ENCODE measurements around the gene TRPV6. TPM values are rescaled to one million over a fixed set of nuclear protein-coding genes. Genes with fewer than 3 reads are reported as not detected.

The TRPV6 gene
- total RNA-seq, 1 donor from 2014 or later, result not detected

DNA sequence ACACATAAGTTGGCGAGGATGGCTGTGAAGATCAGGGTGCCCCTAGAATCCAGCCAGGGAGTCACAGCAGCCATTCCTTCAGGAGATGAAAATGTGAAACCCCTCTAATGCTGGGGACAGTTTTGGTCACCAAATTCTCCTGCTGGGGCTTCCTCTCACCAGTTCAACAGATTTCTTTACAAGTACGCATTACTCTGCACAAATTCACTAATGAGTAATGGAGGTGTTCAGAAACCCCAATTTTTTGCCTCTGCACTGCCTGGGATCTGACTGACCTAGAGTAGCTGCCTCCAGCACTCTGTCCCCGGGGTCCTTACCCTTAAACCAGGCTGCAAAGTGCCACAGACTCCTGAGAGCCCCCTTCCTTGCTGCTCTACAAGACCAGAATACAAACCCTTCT lies 31.9 kb upstream of the TRPV6 start:
- no peak overlapping the region for H3K4me3 Mint-ChIP-seq
- intact Hi-C loops (cut with micrococcal nuclease), result no loop called here
- H3K27me3 Mint-ChIP-seq (ENCODE audit: insufficient read depth), result peaks cover 11% of the 10 kb centered on the region
- no peak for DNase-seq (ENCODE audit: low spot score)
- no peak overlapping the region for H3K27ac Mint-ChIP-seq
- H3K4me1 Mint-ChIP-seq (ENCODE audit: low read depth), result no peaks in the 10 kb centered on the region
- no peaks in the 10 kb centered on the region for H3K9me3 Mint-ChIP-seq
- H3K36me3 Mint-ChIP-seq (ENCODE audit: low read depth), result no peaks in the 10 kb centered on the region

DNA sequence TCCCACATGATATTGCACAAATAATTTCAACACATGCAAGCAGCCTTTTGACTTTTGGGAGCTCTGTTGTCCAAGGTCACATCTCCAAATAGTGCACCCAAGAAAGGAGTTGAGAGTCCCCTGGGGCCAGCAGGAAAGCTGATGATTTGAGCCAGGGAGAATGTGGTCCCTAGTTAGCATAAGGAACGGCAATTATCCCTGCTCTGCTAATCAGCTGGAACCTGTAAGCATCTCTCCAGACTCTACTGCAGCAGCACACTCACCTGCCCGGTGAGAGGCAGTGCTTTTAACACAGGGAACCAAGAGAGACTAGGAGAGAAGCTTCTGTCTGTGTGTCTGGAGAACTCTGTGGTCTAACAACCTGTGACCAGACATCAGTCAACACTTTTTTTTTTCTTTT lies 31.0 kb upstream of the TRPV6 start:
- no peaks in the 10 kb centered on the region for H3K9me3 Mint-ChIP-seq

DNA sequence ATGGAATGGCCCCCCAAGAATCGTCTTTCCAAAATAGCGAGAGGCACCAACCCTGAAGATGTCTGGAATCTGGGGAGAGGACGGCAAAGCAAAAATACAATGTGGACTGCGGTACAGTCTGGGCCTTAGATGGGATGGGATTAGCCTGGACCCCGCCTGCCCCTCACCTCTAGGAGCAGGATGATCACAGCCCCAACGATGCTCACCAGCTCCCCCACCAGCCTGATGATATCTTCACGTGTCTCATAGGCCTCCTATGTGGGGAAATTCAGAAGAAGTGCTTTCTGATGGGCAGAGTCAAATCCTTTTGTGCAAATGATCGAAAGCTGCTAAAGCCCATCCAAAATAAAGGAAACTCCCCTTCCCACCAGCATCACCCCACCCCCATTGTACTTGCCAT lies 29.8 kb upstream of the TRPV6 start:
- no peaks in the 10 kb centered on the region for H3K36me3 Mint-ChIP-seq (ENCODE audit: low read depth)

More for the DNA sequence above, 31.0 kb upstream of the TRPV6 start:
- DNase-seq (ENCODE audit: low spot score), result no peak
- Mint-ChIP-seq H3K4me3 (no peak overlapping the region), H3K36me3 (ENCODE audit: low read depth) (no peaks in the 10 kb centered on the region), H3K4me1 (ENCODE audit: low read depth) (no peaks in the 10 kb centered on the region), H3K27me3 (ENCODE audit: insufficient read depth) (peaks cover 17% of the 10 kb centered on the region), H3K27ac (no peak overlapping the region)
- intact Hi-C loops (cut with micrococcal nuclease), result no loop called here

DNA sequence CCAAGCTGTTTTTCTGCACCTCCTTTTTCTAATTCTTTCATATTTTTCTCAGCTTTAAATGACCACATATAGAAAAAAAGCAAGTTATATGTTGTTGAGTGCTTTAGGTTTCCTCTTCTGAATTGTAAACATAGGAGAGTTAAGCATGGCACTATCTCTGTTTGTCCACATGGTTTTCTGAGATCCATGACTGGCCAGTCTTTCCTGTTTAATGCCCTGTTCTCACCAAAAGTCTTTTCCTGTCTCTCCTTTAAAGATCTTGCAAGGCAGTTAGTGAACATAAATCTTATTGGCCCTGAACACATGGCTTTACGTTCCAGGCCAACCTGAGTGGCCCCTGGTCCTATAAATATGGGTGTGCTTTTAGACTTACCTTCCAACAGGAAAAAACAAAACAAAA lies 28.6 kb upstream of the TRPV6 start:
- no peak overlapping the region for H3K4me3 Mint-ChIP-seq
- peaks cover 25% of the 10 kb centered on the region for H3K27me3 Mint-ChIP-seq (ENCODE audit: insufficient read depth)
- H3K4me1 Mint-ChIP-seq (ENCODE audit: low read depth), result no peaks in the 10 kb centered on the region
- no peaks in the 10 kb centered on the region for H3K36me3 Mint-ChIP-seq (ENCODE audit: low read depth)
- no peaks in the 10 kb centered on the region for H3K9me3 Mint-ChIP-seq
- DNase-seq (ENCODE audit: low spot score), result no peak
- H3K27ac Mint-ChIP-seq, result no peak overlapping the region
- intact Hi-C loops (cut with micrococcal nuclease), result no loop called here

More for the DNA sequence above, 29.8 kb upstream of the TRPV6 start:
- H3K9me3 Mint-ChIP-seq, result no peaks in the 10 kb centered on the region
- H3K4me1 Mint-ChIP-seq (ENCODE audit: low read depth), result no peaks in the 10 kb centered on the region
- intact Hi-C loops (cut with micrococcal nuclease), result no loop called here
- DNase-seq (ENCODE audit: low spot score), result no peak
- no peak overlapping the region for H3K27ac Mint-ChIP-seq
- H3K4me3 Mint-ChIP-seq, result no peak overlapping the region
- H3K27me3 Mint-ChIP-seq (ENCODE audit: insufficient read depth), result peaks cover 23% of the 10 kb centered on the region

DNA sequence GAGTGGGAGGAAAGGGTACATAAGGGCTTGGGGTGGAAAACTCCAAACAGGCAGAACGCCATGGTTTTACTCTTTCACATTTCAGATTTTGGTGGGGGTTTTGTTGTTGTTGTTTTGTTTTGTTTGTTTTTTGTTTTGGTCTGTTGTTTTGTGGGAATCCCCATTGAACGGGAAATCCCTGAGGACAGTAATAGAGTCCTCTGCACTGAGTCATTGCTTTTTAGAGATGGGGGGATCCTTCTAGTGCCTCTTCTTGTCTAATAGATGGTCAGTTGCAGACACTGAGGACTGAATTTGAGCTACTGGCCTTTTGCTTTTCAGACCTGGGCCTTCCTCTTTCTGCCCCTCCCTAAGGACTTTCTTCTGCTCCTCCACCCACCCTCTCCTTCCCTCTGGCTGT lies 28.0 kb upstream of the TRPV6 start:
- no peaks in the 10 kb centered on the region for H3K36me3 Mint-ChIP-seq (ENCODE audit: low read depth)
- DNase-seq (ENCODE audit: low spot score), result no peak
- H3K27ac Mint-ChIP-seq, result no peak overlapping the region
- intact Hi-C loops (cut with micrococcal nuclease), result no loop called here
- peaks cover 25% of the 10 kb centered on the region for H3K27me3 Mint-ChIP-seq (ENCODE audit: insufficient read depth)
- no peak overlapping the region for H3K4me3 Mint-ChIP-seq
- H3K4me1 Mint-ChIP-seq (ENCODE audit: low read depth), result no peaks in the 10 kb centered on the region
- no peaks in the 10 kb centered on the region for H3K9me3 Mint-ChIP-seq

DNA sequence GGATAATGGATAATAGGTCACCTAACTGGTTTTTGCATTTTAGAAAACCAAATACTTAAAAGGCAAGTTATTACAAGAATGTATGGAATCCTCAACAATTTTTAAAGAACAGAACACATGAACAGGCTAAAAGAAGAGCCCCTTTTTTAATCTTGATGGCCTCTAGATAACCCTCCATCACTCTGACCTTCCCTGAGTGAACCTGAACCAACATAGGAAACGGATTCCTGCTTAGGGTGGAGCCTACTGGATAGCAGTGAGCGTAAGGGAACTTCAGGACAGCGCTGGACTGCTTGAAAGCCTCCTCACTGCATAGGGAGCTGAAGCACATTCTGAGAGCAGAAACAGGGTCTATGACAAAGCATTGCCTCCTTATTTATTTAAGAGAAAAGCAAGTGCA lies 27.5 kb upstream of the TRPV6 start:
- intact Hi-C loops (cut with micrococcal nuclease), result no loop called here
- Mint-ChIP-seq H3K4me3 (no peak overlapping the region), H3K27ac (no peak overlapping the region), H3K4me1 (ENCODE audit: low read depth) (no peaks in the 10 kb centered on the region), H3K27me3 (ENCODE audit: insufficient read depth) (peaks cover 25% of the 10 kb centered on the region), H3K9me3 (no peaks in the 10 kb centered on the region), H3K36me3 (ENCODE audit: low read depth) (no peaks in the 10 kb centered on the region)
- DNase-seq (ENCODE audit: low spot score), result no peak

DNA sequence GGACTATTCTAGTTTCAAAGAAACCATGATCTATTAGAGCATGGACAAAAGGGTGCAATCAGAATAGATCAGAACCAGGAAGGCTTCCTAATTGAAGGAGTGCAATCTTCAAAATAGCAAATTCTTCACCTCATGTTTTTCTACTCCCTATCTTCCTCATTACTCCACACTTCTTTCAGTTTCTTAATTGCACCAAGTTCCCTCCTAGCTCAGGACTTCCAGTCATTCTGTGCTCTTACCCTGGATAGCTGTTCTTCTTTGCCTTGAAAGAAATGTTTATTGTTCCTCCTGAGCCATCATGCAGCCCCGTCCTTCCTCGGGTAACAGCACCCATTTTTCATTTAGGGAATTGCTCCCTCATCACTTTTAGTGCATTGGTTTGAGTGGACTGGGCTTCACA lies 24.9 kb upstream of the TRPV6 start:
- no peak overlapping the region for H3K4me3 Mint-ChIP-seq
- H3K27me3 Mint-ChIP-seq (ENCODE audit: insufficient read depth), result peaks cover 23% of the 10 kb centered on the region
- intact Hi-C loops (cut with micrococcal nuclease), result no loop called here
- H3K4me1 Mint-ChIP-seq (ENCODE audit: low read depth), result no peaks in the 10 kb centered on the region
- no peaks in the 10 kb centered on the region for H3K36me3 Mint-ChIP-seq (ENCODE audit: low read depth)
- no peak overlapping the region for H3K27ac Mint-ChIP-seq
- DNase-seq (ENCODE audit: low spot score), result no peak
- H3K9me3 Mint-ChIP-seq, result no peaks in the 10 kb centered on the region

DNA sequence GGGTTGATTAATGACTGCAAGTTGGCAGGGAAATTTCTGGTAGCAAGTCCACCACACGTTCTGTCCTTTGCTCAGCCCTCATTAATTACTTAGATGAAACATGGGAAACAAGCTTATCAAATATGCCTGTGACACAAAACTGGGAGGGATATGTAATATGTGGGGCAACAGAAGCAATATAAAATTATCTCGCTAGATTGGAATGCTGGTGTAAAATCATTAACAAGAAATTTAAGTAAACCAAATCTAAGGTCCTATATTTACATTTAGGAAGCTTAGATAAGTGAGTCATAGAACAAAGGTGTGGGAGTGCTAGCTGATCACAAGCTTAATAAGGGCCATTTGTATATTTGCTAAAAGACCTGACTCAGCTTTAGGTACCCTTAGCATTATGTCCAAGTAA lies 24.5 kb upstream of the TRPV6 start:
- Mint-ChIP-seq H3K4me3 (no peak overlapping the region), H3K36me3 (ENCODE audit: low read depth) (no peaks in the 10 kb centered on the region), H3K27ac (no peak overlapping the region), H3K4me1 (ENCODE audit: low read depth) (no peaks in the 10 kb centered on the region), H3K27me3 (ENCODE audit: insufficient read depth) (peaks cover 23% of the 10 kb centered on the region), H3K9me3 (no peaks in the 10 kb centered on the region)
- intact Hi-C loops (cut with micrococcal nuclease), result no loop called here
- no peak for DNase-seq (ENCODE audit: low spot score)

DNA sequence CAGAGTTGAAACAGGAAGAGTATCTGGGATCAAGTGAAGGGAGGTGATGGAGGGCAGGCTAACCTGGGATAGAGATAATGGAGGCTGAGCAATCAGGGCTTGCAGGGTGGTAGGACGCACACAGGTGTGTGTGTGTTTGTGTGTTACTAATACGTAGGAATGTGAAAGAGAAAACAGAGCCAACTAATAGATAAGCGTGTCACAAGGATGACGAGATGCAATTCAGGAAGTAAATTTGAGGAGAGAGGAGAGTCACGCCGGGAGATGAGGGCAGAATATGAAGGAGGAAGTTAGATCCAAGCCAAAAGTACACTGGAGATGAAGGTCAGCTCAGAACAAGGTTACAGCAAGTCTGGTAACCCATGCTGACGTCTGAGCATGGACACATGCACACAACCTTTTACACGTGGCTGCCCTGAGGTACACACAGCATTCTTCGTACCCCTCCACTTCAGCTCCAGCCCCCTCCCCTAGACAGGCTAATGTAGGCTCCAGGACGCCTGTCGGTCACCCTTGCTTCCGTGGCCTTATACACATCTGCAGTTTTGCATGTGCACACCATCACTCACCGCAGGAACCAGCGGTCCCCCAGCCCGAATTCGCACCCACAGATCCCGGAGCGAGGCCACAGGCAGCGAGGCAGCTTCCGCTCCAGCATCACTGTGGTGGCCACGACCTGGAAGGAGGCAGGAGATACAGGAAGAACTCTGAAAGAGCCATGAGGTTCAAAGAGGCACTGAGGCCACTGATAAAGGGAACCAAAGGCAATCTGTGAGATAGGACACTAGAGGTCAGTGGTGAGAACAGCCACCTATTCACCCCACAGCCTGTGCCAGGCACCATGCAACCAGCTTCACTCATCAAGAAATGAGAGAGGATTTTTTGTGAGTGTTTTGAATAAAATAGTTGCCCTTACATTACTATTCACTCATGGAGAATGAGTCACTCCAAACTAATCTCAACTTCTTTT lies 23.7 kb upstream of the TRPV6 start:
- intact Hi-C loops (cut with micrococcal nuclease), result no loop called here
- Mint-ChIP-seq H3K4me1 (ENCODE audit: low read depth) (no peaks in the 10 kb centered on the region), H3K36me3 (ENCODE audit: low read depth) (no peaks in the 10 kb centered on the region)

DNA sequence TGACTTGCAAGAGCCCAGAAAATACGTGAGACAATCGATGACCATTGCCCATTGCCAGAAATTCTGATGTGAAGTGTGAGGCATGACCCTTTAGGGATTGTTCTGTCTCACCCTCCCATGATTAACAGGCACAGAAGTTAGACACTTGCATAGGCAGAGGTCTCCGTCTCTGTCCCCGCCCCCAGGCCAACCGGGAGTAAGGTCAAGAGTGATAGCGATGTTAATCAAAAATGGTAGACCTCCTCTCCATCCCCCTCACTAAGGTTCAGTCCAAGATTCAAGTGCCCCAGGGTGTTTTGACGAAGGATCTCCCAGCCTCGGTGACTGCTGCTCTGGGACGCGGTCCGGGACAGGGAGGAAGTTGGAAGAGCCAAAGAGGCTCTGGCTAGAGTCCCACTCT lies 22.7 kb upstream of the TRPV6 start:
- no peak for DNase-seq (ENCODE audit: low spot score)
- Mint-ChIP-seq H3K36me3 (ENCODE audit: low read depth) (no peaks in the 10 kb centered on the region), H3K4me3 (no peak overlapping the region), H3K27me3 (ENCODE audit: insufficient read depth) (peaks cover 20% of the 10 kb centered on the region), H3K9me3 (no peaks in the 10 kb centered on the region), H3K4me1 (ENCODE audit: low read depth) (no peaks in the 10 kb centered on the region), H3K27ac (no peak overlapping the region)
- intact Hi-C loops (cut with micrococcal nuclease), result no loop called here

More for the DNA sequence above, 23.7 kb upstream of the TRPV6 start:
- Mint-ChIP-seq H3K27ac (no peak overlapping the region), H3K27me3 (ENCODE audit: insufficient read depth) (peaks cover 22% of the 10 kb centered on the region), H3K9me3 (no peaks in the 10 kb centered on the region), H3K4me3 (no peak overlapping the region)
- no peak for DNase-seq (ENCODE audit: low spot score)

DNA sequence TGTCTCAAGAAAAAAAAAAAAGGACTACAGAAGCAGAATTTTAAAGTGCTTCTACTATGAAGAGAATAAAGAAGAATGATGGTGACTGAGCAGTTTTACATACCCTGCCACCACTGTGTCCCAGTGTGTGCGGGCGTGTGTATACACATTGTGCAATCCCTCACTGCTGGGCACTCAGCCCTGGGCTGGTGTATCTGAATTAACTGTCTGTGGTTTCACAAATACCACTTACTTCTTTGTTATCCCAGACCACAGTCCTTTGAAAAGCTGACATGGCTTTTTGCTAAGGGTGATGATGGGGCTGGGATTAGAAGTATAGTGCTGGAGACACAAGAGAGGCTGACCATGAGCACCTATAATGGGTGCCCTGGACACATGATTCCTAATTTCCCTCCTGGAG lies 21.1 kb upstream of the TRPV6 start:
- H3K36me3 Mint-ChIP-seq (ENCODE audit: low read depth), result no peaks in the 10 kb centered on the region
- H3K4me3 Mint-ChIP-seq, result no peak overlapping the region
- H3K4me1 Mint-ChIP-seq (ENCODE audit: low read depth), result no peaks in the 10 kb centered on the region
- no peaks in the 10 kb centered on the region for H3K9me3 Mint-ChIP-seq
- DNase-seq (ENCODE audit: low spot score), result no peak
- peaks cover 12% of the 10 kb centered on the region for H3K27me3 Mint-ChIP-seq (ENCODE audit: insufficient read depth)
- intact Hi-C loops (cut with micrococcal nuclease), result no loop called here
- H3K27ac Mint-ChIP-seq, result no peak overlapping the region

DNA sequence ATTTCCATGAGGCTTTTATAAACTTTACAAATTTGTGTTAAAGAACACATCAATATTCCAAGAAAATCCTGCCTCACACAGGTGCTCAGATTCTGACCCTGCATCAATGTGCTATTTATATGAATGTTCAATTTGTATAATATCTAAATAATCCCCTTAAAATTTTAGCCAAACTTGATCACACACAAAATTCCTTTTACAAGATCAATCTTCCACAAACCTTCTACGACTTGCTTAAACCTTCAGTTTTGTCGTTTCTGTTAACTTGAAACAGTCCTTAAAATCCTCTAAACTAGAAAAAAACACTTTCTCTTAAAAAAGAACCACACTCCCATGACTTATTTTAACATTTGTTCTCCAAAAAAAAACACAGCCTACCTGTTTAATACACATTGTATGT lies 20.2 kb upstream of the TRPV6 start:
- peaks cover 8% of the 10 kb centered on the region for H3K27me3 Mint-ChIP-seq (ENCODE audit: insufficient read depth)
- H3K9me3 Mint-ChIP-seq, result no peaks in the 10 kb centered on the region
- no peak overlapping the region for H3K4me3 Mint-ChIP-seq
- H3K27ac Mint-ChIP-seq, result no peak overlapping the region
- H3K36me3 Mint-ChIP-seq (ENCODE audit: low read depth), result no peaks in the 10 kb centered on the region
- DNase-seq (ENCODE audit: low spot score), result no peak
- H3K4me1 Mint-ChIP-seq (ENCODE audit: low read depth), result no peaks in the 10 kb centered on the region
- intact Hi-C loops (cut with micrococcal nuclease), result no loop called here

DNA sequence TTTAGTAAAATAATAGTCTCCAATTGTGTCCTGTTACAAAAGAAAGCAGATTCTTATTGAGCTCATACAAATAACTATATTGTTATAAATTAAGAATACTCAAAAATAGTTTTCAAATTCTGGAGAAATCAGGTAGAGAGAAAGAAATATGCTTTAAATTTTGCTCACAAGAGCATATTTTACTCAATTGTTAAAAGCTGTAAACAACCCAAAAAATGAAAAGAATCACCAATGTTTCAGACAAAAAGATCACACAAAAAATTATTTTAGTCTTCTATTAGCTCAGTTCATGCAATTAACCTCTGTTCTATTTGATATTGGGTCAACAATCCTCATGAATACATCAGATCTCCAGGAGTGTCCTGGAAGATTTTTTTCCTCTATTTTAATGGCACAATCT lies 18.6 kb upstream of the TRPV6 start:
- H3K36me3 Mint-ChIP-seq (ENCODE audit: low read depth), result no peaks in the 10 kb centered on the region
- H3K27me3 Mint-ChIP-seq (ENCODE audit: insufficient read depth), result peaks cover 7% of the 10 kb centered on the region
- H3K9me3 Mint-ChIP-seq, result no peaks in the 10 kb centered on the region
- H3K4me1 Mint-ChIP-seq (ENCODE audit: low read depth), result no peaks in the 10 kb centered on the region
- no peak overlapping the region for H3K27ac Mint-ChIP-seq
- DNase-seq (ENCODE audit: low spot score), result no peak
- H3K4me3 Mint-ChIP-seq, result no peak overlapping the region
- intact Hi-C loops (cut with micrococcal nuclease), result no loop called here
